GM12873 (cell line): ENCODE results near the gene VPS51.

Experiments used
- TF ChIP-seq, protein P1 (sequence below): IDR thresholded peaks from 2 replicates; pipeline ENCODE4 v1.5.1; 2012; ENCODE audit warnings: low read depth, mild to moderate bottlenecking, moderate library complexity, low read length, control low read depth; ENCODE audit not compliant: insufficient read depth; ENCODE audit errors: missing control alignments

VPS51 gene

GRCh38 chr11:65096926-65097325 is 912 bp downstream of the VPS51 start:
- TF ChIP-seq, protein P1, sequence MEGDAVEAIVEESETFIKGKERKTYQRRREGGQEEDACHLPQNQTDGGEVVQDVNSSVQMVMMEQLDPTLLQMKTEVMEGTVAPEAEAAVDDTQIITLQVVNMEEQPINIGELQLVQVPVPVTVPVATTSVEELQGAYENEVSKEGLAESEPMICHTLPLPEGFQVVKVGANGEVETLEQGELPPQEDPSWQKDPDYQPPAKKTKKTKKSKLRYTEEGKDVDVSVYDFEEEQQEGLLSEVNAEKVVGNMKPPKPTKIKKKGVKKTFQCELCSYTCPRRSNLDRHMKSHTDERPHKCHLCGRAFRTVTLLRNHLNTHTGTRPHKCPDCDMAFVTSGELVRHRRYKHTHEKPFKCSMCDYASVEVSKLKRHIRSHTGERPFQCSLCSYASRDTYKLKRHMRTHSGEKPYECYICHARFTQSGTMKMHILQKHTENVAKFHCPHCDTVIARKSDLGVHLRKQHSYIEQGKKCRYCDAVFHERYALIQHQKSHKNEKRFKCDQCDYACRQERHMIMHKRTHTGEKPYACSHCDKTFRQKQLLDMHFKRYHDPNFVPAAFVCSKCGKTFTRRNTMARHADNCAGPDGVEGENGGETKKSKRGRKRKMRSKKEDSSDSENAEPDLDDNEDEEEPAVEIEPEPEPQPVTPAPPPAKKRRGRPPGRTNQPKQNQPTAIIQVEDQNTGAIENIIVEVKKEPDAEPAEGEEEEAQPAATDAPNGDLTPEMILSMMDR = no peak

DNA sequence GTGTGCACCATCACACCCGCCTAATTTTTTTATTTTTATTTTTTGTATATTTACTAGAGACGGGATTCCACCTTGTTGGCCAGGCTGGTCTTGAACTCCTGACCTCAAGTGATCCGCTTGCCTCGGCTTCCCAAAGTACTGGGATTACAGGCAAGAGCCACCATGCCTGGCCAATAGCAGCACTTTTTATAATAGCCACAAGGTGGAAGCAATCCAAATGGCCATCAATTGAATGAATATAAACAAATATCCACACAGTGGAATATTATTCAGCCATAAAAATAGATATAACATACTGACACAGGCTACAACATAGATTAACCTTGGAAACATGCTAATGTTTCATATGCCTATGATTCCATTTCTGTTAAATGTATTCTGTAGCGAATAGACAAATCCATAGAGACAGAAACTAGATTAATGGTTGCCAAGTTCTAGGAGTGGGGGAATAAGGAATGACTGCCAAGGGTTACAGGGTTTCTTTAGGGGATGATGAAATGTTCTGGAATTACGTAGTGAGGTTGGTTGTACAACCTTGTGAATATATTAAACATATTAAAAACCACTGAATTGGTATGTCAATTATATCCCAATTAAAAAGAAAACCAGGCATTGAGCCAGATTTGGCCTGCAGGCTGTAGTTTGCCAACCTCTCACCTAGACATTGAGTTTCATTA is 4.8 kb downstream of the VPS51 start:
- TF ChIP-seq, protein P1 = peak; percentile 10

GRCh38 chr11:65102142-65103095 is 6.4 kb downstream of the VPS51 start:
- TF ChIP-seq, protein P1 = no peak

- TF ChIP-seq, protein P1 = no peak
These were observed 7.5 kb downstream of the VPS51 start for GRCh38 chr11:65103476-65103875.

DNA sequence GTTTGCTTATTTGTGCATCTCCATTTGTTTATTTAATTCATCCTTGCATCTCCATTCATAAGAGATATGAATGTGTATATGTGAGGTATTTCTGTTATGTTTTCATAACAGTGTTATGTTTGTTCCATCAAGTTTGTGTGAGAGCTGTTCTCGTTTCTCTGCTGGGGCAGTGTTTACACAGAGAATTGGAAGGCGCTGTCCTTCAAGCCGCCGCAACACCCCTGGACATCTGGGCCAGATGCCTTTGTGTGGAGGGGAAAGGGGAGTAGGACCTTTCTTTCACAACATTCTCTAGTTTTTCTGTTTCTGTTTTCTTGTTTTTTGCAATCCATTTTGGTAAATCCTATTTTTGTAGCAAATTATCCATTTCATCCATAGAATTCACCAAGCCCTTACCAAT is 8.6 kb downstream of the VPS51 start:
- TF ChIP-seq, protein P1 = no peak

GRCh38 chr11:65107078-65107477 is 11.1 kb downstream of the VPS51 start:
- TF ChIP-seq, protein P1 = no peak

GRCh38 chr11:65107751-65108468 is 11.9 kb downstream of the VPS51 start:
- TF ChIP-seq, protein P1 = no peak
